ENCODE data around the gene GADD45B.
"Not testable (repeated sequence)": the region's sequence is repeated elsewhere in the genome, so short reads cannot be mapped to it uniquely, and the experiment has no call there.

The GADD45B gene

DNA sequence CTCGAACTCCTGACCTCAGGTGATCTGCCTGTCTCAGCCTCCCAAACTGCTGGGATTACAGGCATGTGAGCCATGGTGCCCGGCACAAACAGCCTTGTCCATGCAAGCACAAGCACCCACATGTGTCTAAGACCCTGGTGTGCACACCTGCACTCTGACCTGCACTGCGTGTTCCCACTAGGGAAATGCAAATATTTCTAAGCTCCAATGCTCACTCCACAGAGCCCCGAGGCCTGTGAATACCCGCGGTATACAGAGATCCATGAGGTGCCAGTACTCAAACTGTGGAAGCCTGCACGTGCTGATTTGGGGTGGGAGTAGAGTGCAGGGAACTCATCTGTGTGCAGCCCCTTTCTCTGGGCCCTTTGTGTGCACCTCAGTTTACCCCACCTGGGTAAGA is 14.7 kb downstream of the GADD45B start:
- DNase-seq, result no peak

DNA sequence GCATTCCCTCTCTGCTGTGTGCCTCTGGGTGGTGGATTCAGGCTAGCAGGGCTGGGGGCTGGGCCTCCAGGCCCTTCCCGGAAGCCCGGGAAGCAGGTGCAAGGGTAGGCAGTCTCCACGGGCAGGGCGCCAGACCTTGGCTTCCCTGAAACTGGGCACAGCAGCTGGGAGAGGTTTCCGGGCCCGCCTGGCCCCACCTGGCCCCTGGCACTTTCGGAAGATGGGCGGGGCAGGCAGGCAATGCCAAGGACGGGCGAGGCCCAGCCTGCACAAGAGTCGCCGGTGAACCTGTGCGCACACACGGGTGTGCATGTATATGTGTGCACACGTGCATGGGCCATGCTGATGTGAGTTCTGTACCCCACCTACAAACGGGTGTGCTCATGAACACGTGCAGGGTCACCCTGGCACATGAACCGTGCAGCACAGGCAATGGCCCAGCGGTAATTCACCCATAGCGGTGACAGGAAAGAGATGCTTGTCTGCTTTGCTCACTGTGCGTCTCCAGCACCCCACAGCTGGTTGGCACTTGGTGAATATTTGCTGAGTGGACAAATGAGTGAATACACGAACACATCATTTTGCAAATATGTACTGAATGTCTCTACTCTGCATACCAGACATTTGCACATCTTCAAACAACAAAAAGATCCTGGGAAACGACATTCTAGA is 15.3 kb downstream of the GADD45B start:
- no peak for DNase-seq

DNA sequence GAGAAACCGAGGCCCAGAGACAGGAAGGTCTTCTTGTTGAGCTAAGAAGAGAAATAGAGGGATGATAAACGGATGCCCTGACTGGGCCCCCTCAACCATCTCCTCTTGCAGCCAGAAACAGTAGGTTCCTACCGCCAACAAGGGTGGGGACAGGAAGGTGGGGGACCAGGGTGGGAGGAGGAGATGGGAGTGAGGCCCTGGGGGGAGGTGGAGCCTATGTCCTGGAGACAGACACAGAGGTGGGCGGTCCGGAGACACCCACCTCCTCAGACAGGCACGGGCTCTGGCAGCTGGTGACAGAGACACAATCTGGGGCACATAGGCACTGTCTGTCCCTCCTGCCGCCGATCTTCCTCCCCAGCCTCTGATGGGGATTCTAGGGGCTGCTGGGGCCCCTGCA is 16.9 kb downstream of the GADD45B start:
- DNase-seq, result no peak

DNA sequence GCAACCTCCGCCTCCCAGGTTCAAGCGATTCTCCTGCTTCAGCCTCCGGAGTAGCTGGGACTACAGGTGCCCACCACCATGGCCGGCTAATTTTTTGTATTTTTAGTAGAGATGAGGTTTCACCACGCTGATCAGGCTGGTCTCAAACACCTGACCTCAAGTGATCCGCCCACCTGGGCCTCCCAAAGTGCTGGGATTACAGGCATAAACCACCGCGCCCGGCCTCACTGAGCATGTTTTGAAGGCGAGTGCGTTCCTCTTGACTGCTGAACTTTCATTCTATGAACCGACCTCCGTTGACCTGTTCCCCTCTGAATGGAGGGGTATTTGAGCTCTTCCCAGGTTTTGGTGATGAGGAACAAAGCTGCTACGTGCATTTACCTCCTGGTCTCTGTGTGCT is 17.5 kb downstream of the GADD45B start:
- DNase-seq, result not testable (repeated sequence)

DNA sequence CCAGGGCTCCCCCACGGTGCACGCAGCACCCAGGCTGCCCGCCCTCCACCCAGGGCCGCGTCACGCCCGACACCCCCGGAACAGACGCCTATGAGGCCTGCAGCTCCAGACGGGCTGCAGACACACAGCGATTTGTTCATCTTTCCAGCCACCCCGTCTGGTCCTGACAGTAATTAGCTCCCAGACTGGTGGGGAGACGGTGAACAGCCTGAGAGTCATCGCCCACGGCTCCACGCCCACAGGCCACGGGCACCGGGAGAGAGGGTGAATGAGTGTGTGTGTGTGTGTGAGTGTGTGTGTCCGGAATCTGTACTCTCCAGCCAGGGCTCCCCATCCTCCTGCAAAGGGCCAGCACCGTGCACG is 18.1 kb downstream of the GADD45B start:
- DNase-seq, result no peak

DNA sequence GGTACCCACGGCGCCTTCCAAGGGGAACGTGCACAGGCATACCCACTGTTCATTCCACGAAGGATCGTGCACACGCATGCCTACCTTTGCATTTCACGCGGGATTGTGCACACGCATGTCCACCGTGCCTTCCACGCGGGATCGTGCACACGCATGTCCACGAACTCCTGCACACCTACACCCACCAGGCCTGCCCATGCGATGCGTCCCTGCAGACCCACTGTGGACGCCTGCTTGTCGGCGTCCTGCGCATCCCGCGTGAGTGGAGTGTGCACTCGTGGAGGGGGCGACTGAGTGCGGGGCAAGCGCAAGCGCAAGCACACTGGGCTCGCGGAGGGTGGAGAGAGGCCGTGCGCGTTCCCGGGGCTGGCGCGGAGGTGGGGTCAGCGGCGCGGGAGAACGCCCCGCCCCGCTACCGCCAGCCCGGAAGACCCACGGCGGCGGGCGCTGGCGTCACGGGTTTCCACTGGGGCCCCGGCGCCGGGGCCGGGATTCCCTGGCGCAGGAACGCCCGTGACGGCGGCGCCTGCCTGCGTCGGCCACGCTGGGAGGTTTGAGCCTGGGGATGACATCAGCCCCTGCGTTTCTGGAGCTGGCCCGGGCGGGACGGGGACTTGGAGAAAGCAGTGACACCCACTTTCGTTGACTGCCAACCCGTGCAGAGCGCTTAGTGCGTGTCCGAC is 18.7 kb downstream of the GADD45B start:
- DNase-seq, result no peak

DNA sequence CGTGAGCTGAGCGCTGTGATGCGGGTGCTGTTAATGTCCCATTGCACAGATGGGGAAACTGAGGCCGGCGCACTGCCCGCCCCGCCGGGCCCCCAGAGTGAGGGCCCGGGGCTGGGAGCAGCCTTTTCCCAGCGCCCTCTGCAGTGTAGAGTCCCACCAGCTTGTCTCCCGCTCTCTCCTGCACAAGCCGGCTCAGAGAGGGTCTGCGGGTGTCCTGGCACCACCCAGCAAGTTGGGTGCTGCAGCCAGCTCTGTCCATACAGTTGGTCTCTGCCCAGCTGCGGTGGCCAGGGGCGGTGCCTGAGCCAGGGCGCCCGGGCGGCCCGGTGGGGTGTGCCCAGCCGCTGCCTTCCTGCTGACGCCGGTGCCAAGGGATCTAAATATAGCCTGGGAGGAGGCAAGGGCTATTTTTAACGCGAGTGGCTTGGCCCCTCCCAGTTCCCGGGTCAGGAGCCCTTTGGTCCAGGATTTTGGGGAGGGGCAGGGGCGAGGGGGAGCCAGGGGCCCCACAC is 19.3 kb downstream of the GADD45B start:
- no peak for DNase-seq

DNA sequence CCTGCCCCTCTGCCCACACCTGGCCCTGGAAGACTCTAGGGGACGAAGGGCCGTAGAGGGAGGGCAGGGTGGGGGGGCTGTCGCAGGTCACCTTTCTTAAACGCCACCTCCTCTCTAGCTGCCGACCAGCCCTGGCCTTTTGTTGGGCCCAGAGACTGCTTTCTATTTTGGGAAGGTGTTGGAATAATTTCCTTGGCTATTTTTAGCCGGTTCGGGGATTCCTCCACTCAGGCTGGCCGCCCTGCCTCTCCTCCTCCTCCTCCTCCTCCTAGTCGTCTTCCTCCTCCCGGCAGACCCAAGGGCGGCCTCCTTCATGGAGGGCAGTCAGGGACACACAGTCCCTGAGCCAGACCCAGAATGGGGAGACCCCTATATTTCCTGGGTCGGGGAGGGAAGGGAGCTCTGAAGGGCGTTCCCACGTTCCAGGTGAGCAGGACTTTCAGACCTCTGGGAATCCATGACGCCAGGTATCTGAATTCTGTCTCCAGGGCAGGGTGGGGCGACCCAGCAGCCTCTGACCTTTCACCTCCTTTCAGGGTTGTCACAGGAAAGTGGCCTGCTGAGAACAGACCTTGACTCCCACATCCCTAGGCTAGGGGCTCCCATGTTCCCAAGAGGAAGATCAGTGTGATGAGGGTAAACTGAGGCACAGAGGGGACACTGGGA is 19.9 kb downstream of the GADD45B start:
- DNase-seq, result no peak

DNA sequence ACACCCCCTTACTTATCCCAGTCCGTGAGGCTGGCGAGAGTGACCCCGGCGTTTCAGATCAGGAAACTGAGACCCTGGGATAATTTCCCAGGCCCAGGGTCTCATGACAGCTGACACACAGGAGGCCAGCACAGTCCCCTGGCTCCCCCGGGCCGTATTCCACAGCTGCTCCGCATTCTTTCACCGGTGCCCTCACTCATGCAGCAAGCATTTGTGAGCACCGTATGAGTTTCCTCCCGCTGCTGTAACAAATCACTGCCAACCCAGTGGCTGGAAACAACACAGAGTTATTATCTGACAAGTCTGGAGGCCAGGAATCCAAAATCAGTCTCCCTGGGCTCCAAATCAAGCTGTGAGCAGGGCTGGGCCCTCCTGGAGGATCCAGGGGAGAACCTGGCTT is 21.3 kb downstream of the GADD45B start:
- no peak for DNase-seq

DNA sequence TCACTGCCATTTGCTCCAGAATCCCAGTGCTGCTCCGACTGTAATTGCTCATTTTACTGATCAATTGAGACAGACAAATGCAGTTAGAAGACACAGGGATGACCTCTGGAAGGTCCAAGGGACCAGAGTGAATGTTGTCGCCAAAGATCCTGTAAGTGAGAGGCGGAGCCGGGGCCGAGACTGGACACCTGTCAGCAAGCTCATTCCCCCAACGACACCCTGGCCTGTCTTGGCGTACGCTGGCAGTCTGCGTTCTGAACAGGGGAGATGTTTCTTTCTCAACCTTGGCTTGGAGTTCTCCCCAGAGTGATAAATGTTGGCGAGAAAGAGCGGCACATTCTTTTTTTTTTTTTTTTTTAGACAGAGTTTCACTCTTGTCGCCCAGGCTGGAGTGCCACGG is 24.2 kb downstream of the GADD45B start:
- no peak for DNase-seq

DNA sequence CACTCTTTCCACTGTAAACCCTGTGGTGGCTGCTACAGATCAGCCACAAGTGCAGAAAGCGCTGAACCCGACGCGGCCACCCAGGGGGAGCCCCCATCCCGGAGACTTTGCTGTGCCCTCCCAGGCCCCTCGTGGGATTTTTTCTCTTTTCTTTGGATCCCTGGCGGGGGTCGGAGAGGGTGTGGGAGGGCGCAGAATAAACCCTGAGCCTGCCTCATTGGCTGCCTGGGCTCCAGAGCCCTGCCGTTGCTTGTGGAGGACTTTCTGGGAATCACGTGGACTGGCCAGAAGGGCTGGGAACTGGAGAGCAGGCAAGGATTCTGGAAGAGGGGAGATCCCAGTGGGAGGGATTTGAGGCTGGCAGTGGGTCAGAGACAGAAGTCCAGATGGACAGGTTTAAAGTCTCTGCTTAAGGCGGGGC is 24.9 kb downstream of the GADD45B start:
- peak in 1 of 2 experiments; percentile 47 for DNase-seq

DNA sequence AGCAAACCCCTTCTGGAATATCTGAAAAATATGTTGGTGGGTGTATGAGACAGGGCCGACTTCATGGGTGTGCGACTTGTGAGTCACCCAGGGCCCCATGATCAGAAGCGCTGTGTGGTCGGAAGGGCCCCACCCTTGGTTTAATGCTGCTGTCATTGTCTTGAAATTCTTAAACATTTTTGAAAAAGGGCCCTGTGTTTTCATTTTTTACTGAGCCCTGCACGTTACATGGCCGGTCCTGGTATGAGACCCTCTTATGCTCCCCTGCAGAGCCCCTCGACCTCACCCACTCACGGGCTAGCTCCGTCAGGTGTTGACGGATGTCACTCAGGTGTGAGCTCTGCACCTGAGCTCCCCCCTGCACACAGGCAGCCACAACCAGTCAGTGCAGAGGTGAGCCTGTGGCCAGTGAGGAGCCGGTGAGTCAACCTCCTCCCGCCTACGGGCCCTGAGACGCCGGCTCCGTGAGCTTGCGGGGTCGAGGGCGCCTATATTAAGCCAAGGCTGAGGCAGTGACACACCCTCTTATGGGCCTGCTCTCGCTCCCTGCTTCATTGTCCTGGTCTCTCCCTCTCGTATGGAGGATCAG is 27.7 kb downstream of the GADD45B start:
- no peak for DNase-seq

DNA sequence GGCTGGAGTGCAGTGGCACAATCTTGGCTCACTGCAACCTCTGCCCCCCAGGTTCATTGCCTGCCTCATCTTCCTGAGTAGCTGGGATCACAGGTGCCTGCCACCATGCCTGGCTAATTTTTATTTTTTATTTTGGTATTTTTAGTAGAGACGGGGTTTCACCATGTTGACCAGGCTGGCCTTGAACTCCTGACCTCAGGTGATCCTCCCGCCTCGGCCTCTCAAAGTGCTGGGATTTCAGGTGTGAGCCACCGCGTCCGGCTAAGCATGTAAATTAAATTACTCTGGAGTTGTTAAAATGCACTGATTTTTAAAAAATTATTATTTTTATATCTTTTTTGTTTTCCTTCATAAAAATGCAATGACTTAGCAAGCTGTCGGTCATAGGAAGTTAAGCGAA is 30.7 kb downstream of the GADD45B start:
- DNase-seq, result not testable (repeated sequence)

DNA sequence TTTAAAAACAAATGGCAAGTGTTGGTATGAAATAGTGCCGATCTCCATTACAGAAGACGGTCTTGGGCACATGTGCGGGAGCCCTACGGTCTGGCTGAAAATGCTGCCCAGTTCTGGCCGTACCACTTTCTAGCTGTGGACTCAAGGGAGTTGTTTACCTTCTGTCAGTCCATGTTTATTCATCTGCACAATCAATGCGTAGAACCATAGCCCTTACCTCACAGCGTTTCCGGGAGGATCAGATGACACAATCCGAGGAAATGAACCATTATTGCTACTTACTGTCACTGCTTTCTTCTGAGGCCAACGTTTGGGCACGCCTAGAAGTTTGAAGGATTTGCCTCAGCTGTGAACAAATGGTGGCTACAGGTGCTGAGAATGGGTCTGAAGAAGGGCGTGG is 31.2 kb downstream of the GADD45B start:
- DNase-seq, result no peak

DNA sequence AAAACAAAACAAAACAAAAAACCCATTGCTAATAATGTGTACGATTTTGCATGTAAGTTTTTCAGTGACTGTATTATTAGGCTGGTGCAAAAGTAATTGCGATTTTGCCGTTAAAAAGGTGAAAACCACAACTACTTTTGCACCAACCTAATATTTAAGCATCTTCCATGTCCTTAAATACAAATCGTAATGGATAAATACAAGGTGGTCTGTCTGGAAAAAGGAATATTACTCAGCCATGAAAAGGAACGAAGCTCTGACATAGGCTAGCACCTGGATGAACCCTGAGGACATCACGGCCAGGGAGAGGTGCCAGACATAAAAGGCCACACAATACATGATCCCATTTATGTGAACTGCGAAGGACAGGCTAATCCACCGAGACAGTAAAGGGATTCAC is 33.2 kb downstream of the GADD45B start:
- no peak for DNase-seq

DNA sequence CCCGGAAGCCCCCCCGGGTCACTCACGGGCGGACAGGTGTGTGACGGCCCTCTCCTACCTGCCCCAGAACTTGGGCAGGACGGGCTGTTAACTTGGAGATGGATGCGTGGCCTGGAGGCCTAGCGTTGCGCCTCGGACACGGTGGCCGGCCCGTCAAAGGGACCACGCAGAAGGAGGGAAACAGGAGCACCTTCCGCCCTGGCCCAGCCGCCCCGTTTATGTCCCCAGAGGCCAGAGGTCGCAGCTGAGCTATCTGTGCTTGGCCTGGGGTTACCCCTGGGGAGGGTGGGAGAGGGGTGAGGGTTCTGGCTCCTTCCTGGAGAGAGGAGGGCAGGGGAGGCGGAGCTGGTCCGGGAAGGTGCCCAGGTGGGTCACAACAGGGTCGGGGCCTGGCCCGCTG is 35.6 kb downstream of the GADD45B start:
- no peak for DNase-seq

DNA sequence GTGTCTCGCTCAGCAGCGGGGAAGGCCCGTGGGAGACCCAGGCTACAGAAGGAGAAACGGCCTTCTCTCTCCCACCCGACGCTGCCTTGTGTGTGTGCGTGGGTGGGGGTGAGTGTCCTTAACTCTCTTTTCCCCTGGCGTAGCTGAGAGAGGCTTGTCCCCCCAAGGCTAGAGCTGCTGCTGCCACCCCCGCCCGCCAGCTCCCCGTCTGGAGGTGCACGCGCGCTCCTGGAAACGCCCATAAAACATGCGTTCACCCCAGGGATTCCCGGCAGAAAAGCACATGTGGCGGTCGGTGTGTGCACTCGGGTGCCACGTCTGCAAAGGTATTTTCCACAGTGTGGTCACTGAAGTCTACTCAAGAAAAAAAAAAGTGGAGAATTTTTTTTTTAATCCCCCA is 36.1 kb downstream of the GADD45B start:
- DNase-seq, result no peak

DNA sequence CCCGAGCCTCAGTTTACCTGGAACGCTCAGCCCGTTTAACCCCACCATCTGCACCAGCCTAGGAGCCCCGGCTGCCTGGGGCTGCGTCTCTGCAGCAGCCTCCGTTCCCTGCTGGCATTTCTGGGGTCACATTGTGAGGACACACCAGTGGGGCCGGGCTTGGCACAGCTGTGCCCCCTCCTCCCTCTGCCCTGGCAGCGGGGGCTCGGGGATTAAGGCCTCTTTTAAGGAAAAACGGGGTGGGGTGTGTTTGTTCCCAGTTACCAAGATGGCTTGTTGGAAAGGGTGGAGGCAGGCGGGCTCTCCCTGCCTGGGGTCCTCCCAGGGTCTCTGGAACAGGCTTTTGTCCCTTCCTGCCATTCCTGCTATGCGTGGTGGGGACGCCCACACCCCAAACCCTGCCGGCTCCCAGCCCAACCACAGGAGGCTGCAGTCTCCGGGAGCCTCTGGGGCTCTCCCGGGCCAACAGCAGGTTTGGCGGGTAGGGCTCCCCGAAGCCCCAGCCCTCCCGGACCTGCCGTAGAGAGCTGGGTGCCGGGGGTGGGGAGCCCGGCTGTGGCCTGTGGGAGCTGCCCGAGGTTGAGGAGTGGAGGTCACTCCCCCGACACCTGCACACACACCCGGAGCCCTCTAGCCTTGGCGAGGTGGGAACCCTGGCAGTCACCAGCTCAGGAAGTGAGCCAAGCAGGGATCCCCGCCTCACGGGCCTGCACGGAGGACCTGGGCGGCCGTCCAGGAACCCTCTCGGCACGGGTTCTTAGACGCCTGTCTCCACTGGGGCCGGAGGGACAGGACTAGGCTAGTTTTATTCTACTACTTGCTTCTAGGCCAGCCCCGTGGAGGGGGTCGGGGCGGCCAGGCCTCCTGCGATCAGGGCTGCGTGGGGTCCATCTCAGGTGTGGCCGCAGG is 36.9 kb downstream of the GADD45B start:
- DNase-seq, result no peak

DNA sequence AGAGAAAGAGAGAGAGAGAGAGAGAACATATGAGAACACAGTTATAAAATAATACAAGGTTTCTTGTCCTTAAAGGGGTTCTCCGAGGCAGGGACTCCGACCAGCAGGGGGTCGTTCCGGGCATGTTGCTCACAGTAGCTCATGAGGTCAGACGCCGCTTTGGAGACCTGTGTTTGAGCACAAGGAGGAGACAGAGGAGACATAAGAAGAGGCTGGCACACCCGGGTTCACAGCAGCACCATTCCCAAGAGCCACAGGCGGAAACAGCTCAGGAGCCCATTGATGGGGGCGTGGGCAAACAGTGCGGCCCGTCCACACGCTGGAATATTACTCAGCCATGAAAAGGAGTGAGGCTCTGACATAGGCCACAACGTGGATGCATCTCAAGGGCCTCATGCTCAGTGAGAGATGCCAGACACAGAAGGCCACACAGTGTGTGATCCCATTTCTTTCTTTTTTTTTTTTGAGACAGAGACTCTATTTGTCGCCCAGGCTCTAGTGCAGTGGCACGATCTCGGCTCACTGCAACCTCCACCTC is 39.1 kb downstream of the GADD45B start:
- DNase-seq, result no peak

DNA sequence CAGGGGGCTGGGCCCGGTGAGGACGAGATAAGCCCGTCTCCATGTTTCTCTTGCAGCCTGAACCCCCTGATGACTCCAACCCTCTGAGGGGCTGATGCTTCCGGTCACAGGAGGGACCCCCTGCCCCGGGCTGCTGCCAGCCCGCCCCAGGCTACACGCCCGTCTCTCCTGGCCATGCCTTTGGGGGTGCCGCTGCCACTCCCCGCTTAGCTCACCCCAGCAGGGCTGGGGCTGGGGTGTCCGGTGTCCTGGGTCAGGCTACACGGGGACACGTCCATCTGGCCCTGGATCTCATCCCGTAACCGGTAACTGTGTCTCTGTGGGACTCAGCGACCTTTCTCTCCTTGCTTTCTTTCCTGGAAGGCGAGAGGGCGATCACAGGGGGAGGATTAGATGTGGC is 40.8 kb downstream of the GADD45B start:
- DNase-seq, result no peak

DNA sequence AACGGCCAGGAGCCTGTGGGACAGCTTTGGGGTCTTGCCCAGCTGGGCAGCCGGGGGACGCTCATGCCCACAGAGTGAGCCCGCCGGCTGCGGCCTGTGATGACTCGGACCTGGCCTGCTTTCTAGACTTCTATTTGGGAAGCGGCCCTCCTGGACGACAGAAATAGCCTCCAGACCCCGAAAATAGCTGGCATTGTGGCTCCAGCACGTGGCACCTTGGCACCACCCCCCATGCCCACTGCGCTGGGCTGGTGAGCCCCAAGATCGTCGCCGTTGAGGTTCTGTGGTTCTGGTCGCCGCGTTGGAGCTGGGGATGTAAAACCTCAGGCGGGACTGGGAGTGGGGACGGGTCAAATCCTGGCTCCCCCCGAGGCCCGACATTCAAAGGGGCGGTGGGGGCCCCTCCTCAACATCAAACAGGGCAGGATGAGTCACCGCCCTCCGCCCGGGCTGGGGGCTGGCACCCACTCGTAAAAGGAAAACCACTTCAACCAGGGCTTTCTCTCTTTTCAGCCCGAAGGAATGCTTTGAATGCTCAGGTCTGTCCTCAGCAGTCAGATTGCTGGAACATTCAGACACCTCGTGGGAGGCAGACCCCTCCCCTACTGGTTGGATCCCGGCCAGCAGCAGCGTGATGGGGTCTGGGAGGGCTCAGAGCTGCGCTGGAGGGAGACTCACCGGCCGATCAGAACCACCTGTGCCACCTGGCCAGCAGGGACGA is 42.1 kb downstream of the GADD45B start:
- no peak for DNase-seq

DNA sequence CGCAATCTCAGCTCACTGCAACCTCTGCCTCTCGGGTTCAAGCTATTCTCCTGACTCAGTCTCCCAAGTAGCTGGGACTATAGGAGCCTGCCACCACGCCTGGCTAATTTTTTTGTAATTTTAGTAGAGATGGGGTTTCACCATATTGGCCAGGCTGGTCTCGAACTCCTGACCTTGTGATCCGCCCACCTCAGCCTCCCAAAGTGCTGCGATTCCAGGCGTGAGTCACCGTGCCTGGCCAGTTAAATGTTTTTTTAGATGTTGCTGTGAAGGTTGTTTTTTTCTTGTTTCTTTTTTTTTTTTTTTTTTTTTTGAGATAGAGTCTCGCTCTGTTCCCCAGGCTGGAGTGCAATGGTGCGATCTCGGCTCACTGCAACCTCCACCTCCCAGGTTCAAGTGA is 42.9 kb downstream of the GADD45B start:
- DNase-seq, result not testable (repeated sequence)
